COR-L47 (cell line): ENCODE measurements around the gene UNC45B.
"Not testable (repeated sequence)": the region's sequence is repeated elsewhere in the genome, so short reads cannot be mapped to it uniquely, and the experiment has no call there.

Experiments used
- DNase-seq: peaks from one replicate; lab custom pipeline; 2025; lab: John Stamatoyannopoulos, UW

Gene UNC45B

GRCh38 chr17:35141681-35142466 lies 5.7 kb upstream of the UNC45B start, which contains the start of gene NLE1:
Gene NLE1, minus strand, starts transcription at chr17:35142303. Its CDS starts 28 bp downstream, at chr17:35142275.
- DNase-seq = peak; percentile 68

- no peak for DNase-seq
Measured at GRCh38 chr17:35142467-35142796, 5.2 kb upstream of the UNC45B start.

GRCh38 chr17:35144840-35145239 lies 2.8 kb upstream of the UNC45B start:
- DNase-seq = no peak

GRCh38 chr17:35146214-35146833 lies 1.3 kb upstream of the UNC45B start:
- DNase-seq = no peak

- no peak for DNase-seq
Measured at GRCh38 chr17:35148144-35148543, 527 bp downstream of the UNC45B start.

- DNase-seq = no peak
Measured at GRCh38 chr17:35149941-35150340, 2.3 kb downstream of the UNC45B start.

GRCh38 chr17:35151080-35151479 lies 3.5 kb downstream of the UNC45B start:
- not testable (repeated sequence) for DNase-seq

- DNase-seq = no peak
Measured at GRCh38 chr17:35152421-35153140, 5.0 kb downstream of the UNC45B start.

- no peak for DNase-seq
Measured at GRCh38 chr17:35154196-35155165, 6.9 kb downstream of the UNC45B start.

GRCh38 chr17:35155246-35155645 lies 7.6 kb downstream of the UNC45B start:
- no peak for DNase-seq

- DNase-seq = no peak
Measured at GRCh38 chr17:35159940-35160339, 12.3 kb downstream of the UNC45B start.

GRCh38 chr17:35160354-35161201 lies 13.0 kb downstream of the UNC45B start:
- no peak for DNase-seq

- no peak for DNase-seq
Measured at GRCh38 chr17:35161281-35161761, 13.7 kb downstream of the UNC45B start.

- no peak for DNase-seq
Measured at GRCh38 chr17:35162755-35163154, 15.1 kb downstream of the UNC45B start.

GRCh38 chr17:35163886-35164285 lies 16.3 kb downstream of the UNC45B start:
- DNase-seq = no peak

- DNase-seq = no peak
Measured at GRCh38 chr17:35164716-35165115, 17.1 kb downstream of the UNC45B start.

- DNase-seq = no peak
Measured at GRCh38 chr17:35166526-35166925, 18.9 kb downstream of the UNC45B start.

- DNase-seq = no peak
Measured at GRCh38 chr17:35167046-35167445, 19.4 kb downstream of the UNC45B start.

GRCh38 chr17:35167666-35168065 lies 20.0 kb downstream of the UNC45B start:
- no peak for DNase-seq

- no peak for DNase-seq
Measured at GRCh38 chr17:35169835-35170363, 22.3 kb downstream of the UNC45B start.
